Ramos (cell line): ENCODE results near the gene DLK1.

ENCODE experiments used
- in situ Hi-C: fragments of 300-500 bp; cut with MboI; formaldehyde crosslinking; loops from one replicate; pipeline ENCODE4 v1.14.3; 2022; ENCODE audit warnings: low sequenced_read_pairs; ENCODE audit not compliant: unreplicated experiment

DLK1 gene

GRCh38 chr14:100731011-100731670, 4.4 kb downstream of the DLK1 start:
- in situ Hi-C loops: no loop called here

DNA sequence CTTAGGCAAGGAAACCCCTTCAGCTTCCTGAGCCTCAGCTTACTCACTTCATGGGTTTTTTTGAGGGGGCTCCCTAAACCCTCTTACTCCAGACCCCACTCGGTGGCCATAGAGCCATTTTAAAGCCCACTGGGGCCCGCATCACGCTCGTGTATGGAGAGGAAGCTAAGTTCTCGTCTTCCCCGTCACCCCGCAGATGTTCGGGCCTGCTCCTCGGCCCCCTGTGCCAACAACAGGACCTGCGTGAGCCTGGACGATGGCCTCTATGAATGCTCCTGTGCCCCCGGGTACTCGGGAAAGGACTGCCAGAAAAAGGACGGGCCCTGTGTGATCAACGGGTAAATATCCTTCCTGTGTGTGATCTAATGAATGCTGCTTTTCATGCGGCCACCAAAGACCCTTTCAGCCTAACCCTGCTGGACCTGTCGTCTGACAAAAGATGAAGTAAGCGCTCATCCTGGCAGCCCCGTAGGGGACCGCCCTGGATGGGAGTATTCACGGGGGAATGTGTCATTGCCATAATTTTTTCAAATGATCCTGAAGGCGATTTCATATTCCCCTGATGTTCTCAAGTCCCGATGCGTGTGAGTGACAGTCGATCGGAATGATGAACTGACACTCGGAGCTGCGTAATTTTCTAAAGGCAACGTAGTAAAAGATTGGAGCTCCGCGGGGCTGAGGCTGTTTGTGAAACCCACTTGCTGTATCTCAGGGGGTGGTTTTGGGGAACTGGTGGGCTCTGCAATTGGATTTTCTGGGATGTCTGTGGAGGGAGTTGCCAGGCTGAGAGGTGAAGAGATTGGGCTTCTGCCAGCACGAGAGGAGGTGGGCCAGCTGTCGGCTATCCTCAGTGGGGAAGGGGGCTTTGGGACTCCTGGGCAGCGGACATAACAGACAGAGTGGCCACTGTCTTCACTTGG, 5.4 kb downstream of the DLK1 start:
- in situ Hi-C loops: no loop called here

- in situ Hi-C loops: no loop called here
Measured at GRCh38 chr14:100732766-100733100, 6.0 kb downstream of the DLK1 start.

DNA sequence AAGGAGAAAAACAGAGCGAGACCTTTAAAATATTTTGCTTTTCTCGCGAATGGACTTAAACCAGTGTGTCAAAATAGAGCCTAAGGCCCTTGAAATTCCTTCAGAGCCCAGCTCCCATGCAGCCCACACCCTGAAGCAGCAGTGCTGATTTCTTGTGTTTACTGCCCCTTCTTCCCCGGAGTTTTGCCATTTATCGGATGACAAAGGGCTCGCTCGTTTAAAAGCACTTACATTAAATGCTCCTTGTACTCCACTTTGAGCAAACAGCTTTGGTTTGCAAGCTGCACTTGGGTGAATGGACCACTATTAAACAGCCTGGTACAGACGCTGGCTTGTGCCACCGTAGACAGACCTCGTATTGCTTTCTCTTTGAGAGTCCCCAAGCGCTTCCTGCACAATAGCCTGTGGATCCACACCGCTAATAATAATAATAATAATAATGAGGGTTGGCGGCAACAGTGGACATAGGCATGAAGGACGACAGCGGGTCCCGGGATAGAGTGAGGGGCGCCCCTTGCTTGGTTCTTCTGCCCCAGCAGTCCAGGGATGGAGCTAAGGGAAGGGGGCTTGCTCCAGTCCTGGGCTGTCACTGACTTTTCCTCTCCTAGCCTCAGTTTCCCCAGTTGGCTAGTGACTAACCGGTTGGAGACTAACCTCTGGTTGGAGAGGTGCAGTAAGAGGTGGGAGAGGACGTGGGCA, 6.6 kb downstream of the DLK1 start:
- in situ Hi-C loops: no loop called here

- in situ Hi-C loops: no loop called here
Measured at GRCh38 chr14:100734031-100734990, 7.6 kb downstream of the DLK1 start.

DNA sequence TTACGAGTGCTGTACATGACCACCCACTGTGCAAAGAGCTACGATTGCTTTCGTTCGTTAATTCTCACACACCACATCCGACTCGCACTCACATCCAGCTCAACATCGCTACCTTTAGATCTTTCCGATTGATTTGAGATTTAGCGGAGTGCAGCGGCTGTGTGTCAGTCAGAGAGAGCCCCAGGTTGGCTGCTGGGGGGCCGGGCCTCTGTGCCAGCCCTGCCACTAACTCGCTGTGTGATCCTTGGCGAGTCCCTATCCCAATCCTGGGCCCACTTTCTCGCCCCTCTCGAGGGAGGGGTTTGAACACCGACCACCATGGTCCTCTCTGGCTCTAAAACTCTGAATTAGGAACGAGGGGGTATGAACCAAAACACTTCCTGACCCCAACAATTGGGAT, 8.6 kb downstream of the DLK1 start:
- in situ Hi-C loops: no loop called here

- in situ Hi-C loops: no loop called here
Measured at GRCh38 chr14:100736269-100737180, 9.8 kb downstream of the DLK1 start.

DNA sequence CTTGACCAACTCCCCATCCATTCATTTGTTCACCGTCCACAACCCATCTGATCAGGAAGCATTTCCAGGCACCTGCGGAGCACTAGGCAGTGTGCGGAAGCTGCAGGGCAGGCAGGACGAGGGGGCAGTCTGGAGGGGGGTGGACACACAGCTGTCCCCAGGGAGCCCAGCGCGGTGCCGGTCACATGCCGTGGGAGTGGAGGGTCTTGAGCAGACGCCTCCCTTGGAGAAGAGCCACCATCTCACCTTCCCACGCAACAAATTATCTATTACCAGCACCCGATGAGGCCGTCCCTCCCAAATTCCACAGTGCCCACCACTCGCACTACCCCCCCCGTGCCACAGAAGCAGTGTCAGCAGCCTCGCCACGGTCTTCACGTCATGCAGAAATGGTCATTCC, 10.8 kb downstream of the DLK1 start:
- in situ Hi-C loops: no loop called here

GRCh38 chr14:100738269-100738691, 11.6 kb downstream of the DLK1 start:
- in situ Hi-C loops: no loop called here

DNA sequence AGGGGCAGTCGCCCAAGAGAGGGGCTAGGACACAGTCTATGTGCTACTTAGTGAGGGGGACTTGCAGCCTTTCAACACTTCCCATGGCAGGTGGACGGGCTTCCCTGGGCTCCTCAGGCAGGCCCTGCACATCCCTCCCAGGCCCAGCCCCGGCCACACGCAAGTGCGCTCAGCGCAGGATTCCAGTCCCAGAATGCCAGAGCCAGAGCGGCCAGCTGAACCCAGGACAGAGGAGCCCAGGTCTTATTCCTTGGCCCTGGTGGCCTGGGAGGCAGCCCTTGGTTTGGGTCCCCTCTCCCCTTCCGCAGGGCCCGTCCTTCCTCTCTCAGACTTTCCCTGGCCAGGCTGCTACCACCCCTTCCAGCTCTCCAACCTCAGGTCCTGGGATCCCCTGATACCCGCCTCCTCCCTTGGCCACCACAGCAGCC, 12.0 kb downstream of the DLK1 start:
- in situ Hi-C loops: no loop called here

GRCh38 chr14:100739306-100739705, 12.6 kb downstream of the DLK1 start:
- in situ Hi-C loops: no loop called here

DNA sequence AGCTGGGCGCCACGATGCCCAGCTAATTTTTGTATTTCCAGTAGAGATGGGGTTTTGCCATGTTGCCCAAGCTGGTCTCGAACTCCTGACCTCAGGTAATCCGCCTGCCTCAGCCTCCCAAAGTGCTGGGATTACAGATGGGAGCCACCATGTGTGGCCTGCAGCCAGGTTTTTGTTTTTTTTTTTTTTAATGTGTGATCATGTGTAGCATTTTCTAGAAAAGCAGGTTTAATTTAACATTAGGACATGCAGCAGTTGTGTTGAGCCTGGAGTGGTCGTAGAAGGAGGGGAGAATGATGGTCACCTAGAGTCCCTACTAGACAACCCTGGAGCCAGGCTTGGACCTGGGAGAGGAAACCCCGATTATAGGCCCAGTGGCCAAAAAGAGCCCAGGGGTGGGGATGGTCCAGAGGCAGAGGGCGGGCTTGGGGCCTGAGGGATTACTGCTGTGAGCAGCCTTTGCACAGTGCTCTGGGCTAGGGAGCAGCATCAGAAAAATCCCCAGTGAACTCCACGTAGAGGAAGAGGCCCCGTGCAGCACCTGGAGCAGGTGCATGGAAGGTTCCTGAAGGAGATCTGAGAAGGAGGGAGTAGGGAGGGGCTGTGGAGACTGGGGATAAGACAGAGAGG, 13.6 kb downstream of the DLK1 start:
- in situ Hi-C loops: no loop called here

DNA sequence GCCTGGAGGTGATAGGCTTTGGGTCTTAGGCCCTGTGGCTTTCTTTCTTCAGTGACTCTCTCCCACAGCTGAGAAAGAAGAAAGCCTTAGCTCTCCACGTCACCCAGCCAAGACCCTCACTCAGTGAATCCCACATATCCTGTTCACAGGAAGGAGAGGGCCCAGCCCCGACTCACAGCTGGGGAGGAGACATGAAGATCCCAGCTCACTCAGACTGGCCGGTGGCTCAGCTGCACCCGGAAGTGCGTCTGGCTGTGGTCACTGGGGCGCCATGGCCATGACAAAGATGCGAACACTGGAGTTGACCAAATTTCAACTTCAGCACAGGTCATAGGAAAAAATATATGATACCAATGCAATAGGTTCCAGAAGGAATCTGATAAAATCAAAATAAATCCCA, 14.2 kb downstream of the DLK1 start:
- in situ Hi-C loops: no loop called here

GRCh38 chr14:100741966-100742365, 15.3 kb downstream of the DLK1 start:
- in situ Hi-C loops: no loop called here

DNA sequence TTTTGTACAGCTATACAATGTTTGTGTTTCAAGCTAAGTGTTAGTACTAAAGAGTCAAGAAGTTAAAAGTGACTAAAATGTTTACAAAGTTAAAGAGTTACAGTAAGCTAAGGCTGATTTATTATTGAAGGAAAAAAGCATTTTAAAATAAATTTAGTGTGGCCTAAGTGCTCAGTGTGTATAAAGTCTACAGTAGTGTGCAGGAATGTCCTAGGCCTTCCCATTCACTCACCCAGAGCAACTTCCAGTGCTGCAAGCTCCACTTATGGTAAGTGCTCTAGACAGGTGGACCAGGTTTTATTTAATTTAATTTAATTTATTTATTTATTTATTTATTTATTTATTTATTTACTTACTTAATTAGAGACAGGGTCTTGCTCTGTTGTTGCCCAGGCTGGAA, 19.6 kb downstream of the DLK1 start:
- in situ Hi-C loops: no loop called here

GRCh38 chr14:100747021-100747586, 20.4 kb downstream of the DLK1 start:
- in situ Hi-C loops: no loop called here

DNA sequence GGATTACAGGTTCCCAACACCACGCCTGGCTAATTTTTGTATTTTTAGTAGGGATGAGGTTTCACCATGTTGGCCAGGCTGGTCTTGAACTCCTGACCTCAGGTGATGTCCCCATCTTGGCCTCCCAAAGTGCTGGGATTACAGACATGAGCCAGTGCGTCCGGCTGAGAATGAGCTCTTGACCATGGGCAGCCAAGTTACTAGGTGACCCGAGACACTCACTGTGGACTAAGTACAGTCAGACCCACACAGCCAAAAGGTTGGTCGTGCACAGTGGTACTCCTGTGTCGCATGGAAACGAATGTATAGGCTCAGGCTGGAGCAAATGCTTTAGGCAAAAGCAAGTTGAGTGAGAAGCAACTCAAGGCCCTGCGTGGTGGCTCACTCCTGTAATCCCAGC, 21.0 kb downstream of the DLK1 start:
- in situ Hi-C loops: no loop called here

- in situ Hi-C loops: no loop called here
Measured at GRCh38 chr14:100748403-100748802, 21.7 kb downstream of the DLK1 start.
